ENCODE data around the gene PIK3R6. TPM values are rescaled to one million over a fixed set of nuclear protein-coding genes. Genes with fewer than 3 reads are reported as not detected.

Gene PIK3R6
- total RNA-seq, 1 experiment from 2014 or later = not detected

- Mint-ChIP-seq H3K36me3 (ENCODE audit: insufficient read depth in 1 of 3, low read depth in 3 of 3) (no peaks in the 10 kb centered on the region; a peak in 1 of 7 replicates), H3K4me1 (peaks cover 18 to 26% of the 10 kb centered on the region in 2 experiments), H3K9me3 (no peaks in the 10 kb centered on the region; a peak in 1 of 5 replicates), H3K4me3 (no peak overlapping the region), H3K27ac (no peak overlapping the region), H3K27me3 (ENCODE audit: low read depth) (peaks cover 18% of the 10 kb centered on the region)
- no peak overlapping the region for H2BK12ac ChIP-seq (ENCODE audit: insufficient read length, low read depth, low read length)
- WGBS (ENCODE audit: extremely low coverage, insufficient read length, low lambda C conversion rate) = no CpG with 5 or more reads among the region's 13 CpGs
- no peak overlapping the region; the same call in 1 of the 2 replicates for H3K14ac ChIP-seq (ENCODE audit: insufficient read depth, low read length)
- no peaks in the 10 kb centered on the region for H3K79me2 ChIP-seq (ENCODE audit: insufficient read depth, low read length)
- H3K56ac ChIP-seq (ENCODE audit: insufficient read length, low read depth, low read length) = no peak overlapping the region
- H3K9ac ChIP-seq (ENCODE audit: extremely low read depth, insufficient read length, low read length) = no peak overlapping the region
- no peak overlapping the region for H2BK15ac ChIP-seq (ENCODE audit: low read depth, low read length)
- H3K4me1 ChIP-seq (ENCODE audit: insufficient read depth, low read length) = peaks cover 5% of the 10 kb centered on the region; the same call in 1 of the 2 replicates
- no peak overlapping the region for H3K18ac ChIP-seq (ENCODE audit: insufficient read length, low read depth, low read length)
- no peaks in the 10 kb centered on the region for H3K79me1 ChIP-seq (ENCODE audit: insufficient read depth, low read depth, low read length, poor library complexity, severe bottlenecking)
- H2AFZ ChIP-seq (ENCODE audit: low read length) = no peak overlapping the region
- no peaks in the 10 kb centered on the region for H3K23me2 ChIP-seq (ENCODE audit: insufficient read length, low read depth, low read length, poor library complexity, severe bottlenecking)
- no peak overlapping the region for H4K5ac ChIP-seq (ENCODE audit: insufficient read length, low read depth, low read length)
- H3K9me3 ChIP-seq (ENCODE audit: control insufficient read depth, low read depth, low read length) = no peaks in the 10 kb centered on the region
- no peak overlapping the region for H2BK20ac ChIP-seq (ENCODE audit: low read depth, low read length, poor library complexity, severe bottlenecking)
- no peak overlapping the region for H3K23ac ChIP-seq (ENCODE audit: insufficient read length, low read depth, low read length)
- no peak for TF ChIP-seq CTCF (conservative IDR thresholded peaks at IDR 0.05)
- H4K91ac ChIP-seq (ENCODE audit: insufficient read length, low read depth, low read length) = no peak overlapping the region
- H3K4ac ChIP-seq (ENCODE audit: low read depth, low read length) = no peak overlapping the region
- H2AK5ac ChIP-seq (ENCODE audit: insufficient read length, low read length) = no peak overlapping the region
- H2BK5ac ChIP-seq (ENCODE audit: insufficient read length, low read length) = no peak overlapping the region
- no peaks in the 10 kb centered on the region for H3K27me3 ChIP-seq (ENCODE audit: insufficient read depth, low read length)
- DNase-seq = peak; percentile 30
- no peak overlapping the region for H3K4me2 ChIP-seq (ENCODE audit: insufficient read depth, insufficient read length, low read length)
- no peaks in the 10 kb centered on the region for H4K20me1 ChIP-seq (ENCODE audit: control insufficient read depth, insufficient read depth, insufficient read length)
- H3K27ac ChIP-seq (ENCODE audit: insufficient read length, low read depth, low read length) = no peak overlapping the region
- H2BK120ac ChIP-seq (ENCODE audit: low read depth, low read length, poor library complexity, severe bottlenecking) = no peak overlapping the region
- H4K8ac ChIP-seq (replicated peaks; ENCODE audit: insufficient read length, low read depth, low read length) = no peak overlapping the region
- H3T11ph ChIP-seq (ENCODE audit: low read length) = no peak overlapping the region
Observed at GRCh38 chr17:8871081-8871581, 3.7 kb upstream of the PIK3R6 start.
